CD4-positive, alpha-beta T cell treated with Interleukin-6 at 100 ng/mL for 8 hours (primary cell): Measurements from ENCODE around the gene TNFRSF6B.

Source experiments
- DNase-seq: peaks from one replicate; pipeline ENCODE4 v3.0.0-alpha.2; 2020; ENCODE audit warnings: mixed read lengths, low spot score

Gene TNFRSF6B

DNA sequence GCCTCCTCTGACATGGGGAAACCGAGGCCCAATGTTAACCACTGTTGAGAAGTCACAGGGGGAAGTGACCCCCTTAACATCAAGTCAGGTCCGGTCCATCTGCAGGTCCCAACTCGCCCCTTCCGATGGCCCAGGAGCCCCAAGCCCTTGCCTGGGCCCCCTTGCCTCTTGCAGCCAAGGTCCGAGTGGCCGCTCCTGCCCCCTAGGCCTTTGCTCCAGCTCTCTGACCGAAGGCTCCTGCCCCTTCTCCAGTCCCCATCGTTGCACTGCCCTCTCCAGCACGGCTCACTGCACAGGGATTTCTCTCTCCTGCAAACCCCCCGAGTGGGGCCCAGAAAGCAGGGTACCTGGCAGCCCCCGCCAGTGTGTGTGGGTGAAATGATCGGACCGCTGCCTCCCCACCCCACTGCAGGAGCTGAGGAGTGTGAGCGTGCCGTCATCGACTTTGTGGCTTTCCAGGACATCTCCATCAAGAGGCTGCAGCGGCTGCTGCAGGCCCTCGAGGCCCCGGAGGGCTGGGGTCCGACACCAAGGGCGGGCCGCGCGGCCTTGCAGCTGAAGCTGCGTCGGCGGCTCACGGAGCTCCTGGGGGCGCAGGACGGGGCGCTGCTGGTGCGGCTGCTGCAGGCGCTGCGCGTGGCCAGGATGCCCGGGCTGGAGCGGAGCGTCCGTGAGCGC, 1.6 kb downstream of the TNFRSF6B start:
- no peak for DNase-seq

- peak; percentile 25 for DNase-seq
These were observed 2.5 kb downstream of the TNFRSF6B start for GRCh38 chr20:63698739-63699465.

GRCh38 chr20:63699466-63700198, 3.2 kb downstream of the TNFRSF6B start:
- no peak for DNase-seq

DNA sequence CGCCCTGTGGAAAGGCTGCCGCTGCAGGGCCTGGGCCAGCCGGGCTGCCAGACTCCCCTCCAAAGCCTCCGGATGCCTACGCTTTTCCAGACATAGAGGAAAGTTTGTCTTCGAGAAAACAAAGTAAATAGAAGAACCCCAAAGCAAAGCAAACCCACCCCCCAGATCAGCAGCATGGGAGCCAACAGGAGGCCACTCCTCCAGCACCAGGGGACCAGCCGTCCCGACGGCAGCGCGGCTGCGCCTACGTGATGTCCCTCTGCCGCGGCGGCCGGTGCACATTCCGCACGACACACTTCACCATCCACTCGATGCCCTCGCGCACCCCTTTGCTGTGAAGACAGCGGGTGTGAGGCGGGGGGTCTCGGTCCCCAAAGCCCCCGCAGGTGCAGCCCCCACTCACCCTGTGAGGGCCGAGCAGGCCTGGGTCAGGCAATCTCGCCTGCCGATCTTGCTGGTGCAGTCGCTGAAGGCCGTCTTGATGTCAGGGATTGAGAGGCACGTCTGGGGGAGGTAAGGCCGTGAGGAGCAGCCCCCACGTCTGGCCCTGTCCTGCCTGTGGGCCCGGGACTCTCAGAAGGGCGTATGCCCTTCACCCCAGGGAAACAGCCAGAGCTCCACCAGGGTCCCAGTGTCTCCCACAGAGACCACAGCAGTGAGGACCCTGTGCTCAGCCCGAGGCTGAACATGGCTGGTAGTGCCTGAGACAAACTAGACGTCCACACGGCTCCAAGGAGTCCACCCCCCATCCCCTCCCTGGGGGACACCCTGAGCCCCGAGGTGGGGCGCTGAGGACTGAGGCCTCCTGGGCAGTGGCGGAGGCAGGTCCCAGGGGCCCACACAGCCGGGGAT, 4.0 kb downstream of the TNFRSF6B start:
- no peak for DNase-seq

GRCh38 chr20:63701051-63701328, 4.5 kb downstream of the TNFRSF6B start:
- DNase-seq: no peak

- DNase-seq: no peak
These were observed 5.0 kb downstream of the TNFRSF6B start for GRCh38 chr20:63701329-63702035.

DNA sequence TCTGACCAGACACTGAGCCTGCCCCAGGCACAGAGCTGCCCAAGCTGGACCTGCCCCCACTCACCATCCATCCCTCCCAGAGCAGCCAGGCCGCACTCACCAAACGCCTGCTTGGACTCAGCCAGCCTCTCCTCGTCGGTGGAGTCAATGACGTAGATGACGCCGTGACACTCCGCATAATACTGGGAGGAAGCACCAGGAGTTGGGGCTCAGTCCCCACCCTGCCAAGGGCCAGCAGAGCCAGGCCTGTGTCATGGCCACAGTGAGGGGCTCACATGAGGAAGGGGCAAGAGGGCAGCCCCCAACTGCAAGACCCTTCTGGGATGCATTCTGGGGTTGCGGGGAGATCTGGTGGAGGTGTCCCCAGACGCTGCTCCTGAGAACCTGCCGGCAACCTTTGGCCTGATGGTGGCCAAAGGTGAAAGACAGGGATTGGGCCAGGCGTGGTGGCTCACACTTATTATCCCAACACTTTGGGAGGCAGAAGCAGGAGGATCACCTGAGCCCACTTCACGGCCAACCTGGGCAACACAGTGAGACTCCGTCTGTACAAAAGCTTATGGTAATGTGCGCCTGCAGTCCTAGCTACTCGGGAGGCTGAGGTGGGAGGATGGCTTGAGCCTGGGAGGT, 5.7 kb downstream of the TNFRSF6B start:
- DNase-seq: no peak

- no peak for DNase-seq
These were observed 6.5 kb downstream of the TNFRSF6B start for GRCh38 chr20:63702751-63703470.

DNA sequence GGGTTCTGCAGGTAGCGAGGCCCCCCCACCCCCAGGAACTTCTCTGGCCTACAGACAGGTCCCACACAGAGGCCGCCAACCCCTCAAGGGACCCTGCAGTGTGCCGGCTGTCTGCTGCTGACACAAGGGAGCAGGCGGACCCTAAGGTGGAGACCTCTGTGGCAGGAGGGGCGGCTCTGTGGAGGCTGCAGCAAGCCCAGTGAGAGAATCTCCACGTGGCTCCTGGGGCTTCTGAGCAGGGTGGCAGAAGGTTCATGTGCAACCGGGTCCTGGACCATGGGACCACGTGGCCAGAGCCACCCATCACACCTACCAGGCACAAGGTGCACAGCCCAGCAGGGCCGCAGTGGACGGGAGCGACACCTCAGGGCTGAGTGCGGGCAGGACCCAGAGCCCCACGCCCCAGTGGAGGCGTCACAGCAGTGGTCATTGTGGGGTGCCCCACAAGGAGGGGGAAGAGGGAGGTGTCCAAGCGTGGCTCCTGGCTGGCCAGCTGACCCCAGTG, 7.1 kb downstream of the TNFRSF6B start:
- DNase-seq: no peak

- no peak for DNase-seq
These were observed 7.7 kb downstream of the TNFRSF6B start for GRCh38 chr20:63703976-63704748.

DNA sequence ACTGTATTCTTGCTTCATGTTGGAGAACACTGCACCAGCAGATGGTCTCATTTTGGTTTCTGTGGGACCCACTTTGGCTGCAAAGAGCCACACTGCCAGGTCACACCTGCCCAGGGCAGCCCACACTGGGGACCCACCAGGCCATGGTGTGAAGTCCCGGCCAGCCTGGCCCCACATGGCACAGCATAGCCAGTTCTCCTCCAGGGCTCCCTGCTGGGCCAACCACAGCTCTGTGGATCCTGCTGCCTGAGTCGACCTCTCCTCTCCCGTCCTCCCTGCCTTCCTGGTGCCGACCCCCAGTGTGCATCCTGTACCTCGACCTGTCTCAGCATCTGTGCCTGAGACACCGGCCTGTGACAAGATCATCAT, 8.3 kb downstream of the TNFRSF6B start:
- no peak for DNase-seq

GRCh38 chr20:63705232-63706026, 9.0 kb downstream of the TNFRSF6B start:
- no peak for DNase-seq

DNA sequence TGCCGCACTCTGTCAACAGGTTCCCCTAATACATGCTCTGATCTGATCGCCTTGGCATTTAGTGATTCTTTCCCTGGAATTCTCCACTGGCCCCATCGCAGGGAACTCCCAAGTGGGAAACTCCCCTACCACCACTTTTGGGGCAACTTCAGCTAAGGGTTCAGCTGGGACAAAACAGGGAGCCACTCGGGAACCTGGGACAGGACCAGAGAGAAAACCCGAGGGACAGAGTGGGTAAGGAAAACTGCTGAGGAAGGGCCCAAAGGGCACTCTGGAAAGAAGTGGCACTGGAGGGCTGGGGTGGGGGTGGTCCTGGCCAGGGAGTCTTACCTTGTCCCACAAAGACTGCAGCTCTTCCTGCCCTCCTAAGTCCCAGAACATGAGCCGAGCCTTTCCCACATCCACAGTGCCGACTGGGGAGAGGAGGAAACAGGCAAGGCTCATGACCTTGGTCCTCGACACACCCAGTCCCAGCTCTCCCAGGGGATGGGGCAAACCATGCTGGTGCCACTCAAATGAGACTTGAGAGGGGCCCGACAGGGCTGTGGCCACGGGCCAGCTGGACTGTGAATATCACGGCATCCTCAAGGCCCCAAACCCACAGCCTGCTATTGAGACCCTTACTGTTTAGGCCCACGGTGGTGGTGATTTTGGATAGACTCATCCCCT, 9.7 kb downstream of the TNFRSF6B start:
- DNase-seq: no peak

GRCh38 chr20:63706852-63707557, 10.6 kb downstream of the TNFRSF6B start:
- peak; percentile 59 for DNase-seq

GRCh38 chr20:63707558-63708300, 11.3 kb downstream of the TNFRSF6B start, which contains the start of the genes ARFRP1 and ZGPAT:
TSS of gene ARFRP1 (minus strand) at chr20:63707976. CDS start at chr20:63707091, 885 bp downstream.
TSS of gene ZGPAT (plus strand) at chr20:63708039. CDS start at chr20:63708581, 542 bp downstream.
- peak; percentile 86 for DNase-seq

DNA sequence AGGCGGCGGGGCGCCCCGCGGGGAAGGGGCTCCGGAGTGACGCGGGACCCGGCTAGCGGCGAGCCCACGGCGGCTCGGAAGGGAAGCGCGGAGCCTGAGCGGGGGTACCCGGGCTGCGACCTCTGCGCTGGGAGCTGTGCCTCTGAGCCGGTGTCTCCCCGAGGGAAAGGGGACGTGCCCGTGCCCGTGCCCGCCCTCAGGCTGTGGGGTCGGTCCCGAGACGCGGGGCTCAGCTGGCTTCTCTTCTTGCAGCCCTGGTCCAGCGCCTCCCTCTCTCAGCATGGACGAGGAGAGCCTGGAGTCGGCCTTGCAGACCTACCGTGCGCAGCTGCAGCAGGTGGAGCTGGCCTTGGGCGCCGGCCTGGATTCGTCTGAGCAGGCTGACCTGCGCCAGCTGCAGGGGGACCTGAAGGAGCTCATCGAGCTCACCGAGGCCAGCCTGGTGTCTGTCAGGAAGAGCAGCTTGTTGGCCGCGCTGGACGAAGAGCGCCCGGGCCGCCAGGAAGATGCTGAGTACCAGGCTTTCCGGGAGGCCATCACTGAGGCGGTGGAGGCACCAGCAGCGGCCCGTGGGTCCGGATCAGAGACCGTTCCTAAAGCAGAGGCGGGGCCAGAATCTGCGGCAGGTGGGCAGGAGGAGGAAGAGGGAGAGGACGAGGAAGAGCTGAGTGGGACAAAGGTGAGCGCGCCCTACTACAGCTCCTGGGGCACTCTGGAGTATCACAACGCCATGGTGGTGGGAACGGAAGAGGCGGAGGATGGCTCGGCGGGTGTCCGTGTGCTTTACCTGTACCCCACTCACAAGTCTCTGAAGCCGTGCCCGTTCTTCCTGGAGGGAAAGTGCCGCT, 12.1 kb downstream of the TNFRSF6B start:
- no peak for DNase-seq
